ENCODE data around the gene HELZ. TPM values are rescaled to one million over a fixed set of nuclear protein-coding genes. Genes with fewer than 3 reads are reported as not detected.

HELZ gene
- total and polyA plus RNA-seq, 2 donors (not counting 3 experiments of a cell fraction or from before 2014, with no cell fraction given) = 8.0 to 47.3 TPM

- peaks cover 0 to 6% of the 10 kb centered on the region in 2 experiments for H3K36me3 ChIP-seq (ENCODE audit: control insufficient read depth in 2 of 2, extremely low read depth in 1 of 2, insufficient read depth in 2 of 2, low read length in 2 of 2)
- intact Hi-C loops (cut with micrococcal nuclease) (no loop called here), dilution Hi-C loops (cut with MboI; ENCODE audit: extremely low pct_ligation_motif_present, low sequenced_read_pairs) (no loop called here)
- H3K4me1 ChIP-seq (ENCODE audit: control insufficient read depth, extremely low read depth, insufficient read depth, low read length) = peaks cover 13% of the 10 kb centered on the region
- H3K27ac ChIP-seq (ENCODE audit: insufficient read depth, low read depth, low read length) = no peak overlapping the region
- no peak overlapping the region for H3K4me3 ChIP-seq (replicated peaks in 1 of 3; ENCODE audit: insufficient read depth in 1 of 3, low read depth in 1 of 3, low read length in 3 of 3)
- BruUV-seq (replicated peaks) = no TSS peak
- no peak for TF ChIP-seq GATA2 (IDR thresholded peaks at IDR 0.05; ENCODE audit: insufficient read depth, insufficient read length, low read depth, low read length)
- no peak for TF ChIP-seq POLR2AphosphoS5 (IDR thresholded peaks at IDR 0.05; ENCODE audit: insufficient read depth, low read depth, low read length)
- no peak for TF ChIP-seq MAX (IDR thresholded peaks at IDR 0.05; ENCODE audit: insufficient read depth, insufficient read length)
- no peak for TF ChIP-seq JUN (IDR thresholded peaks at IDR 0.05; ENCODE audit: borderline replicate concordance, insufficient read depth, insufficient read length, low read depth)
- H3K4me2 ChIP-seq (ENCODE audit: insufficient read depth, low read length) = no peak overlapping the region
- no peaks in the 10 kb centered on the region for H4K20me1 ChIP-seq (replicated peaks; ENCODE audit: control insufficient read depth, extremely low read depth, insufficient read depth, low read length)
- H3K27me3 ChIP-seq (ENCODE audit: control insufficient read depth in 2 of 2, insufficient read depth in 2 of 2, low read length in 2 of 2) = no peaks in the 10 kb centered on the region
- ChIA-PET CTCF (no interaction called here), POLR2A (no interaction called here)
- FAIRE-seq (no peak), DNase-seq (ENCODE audit: low read depth, low spot score) (no peak)
- H3K9me3 ChIP-seq (replicated peaks; ENCODE audit: control insufficient read depth, insufficient read depth, low read length) = no peaks in the 10 kb centered on the region
- H3K9ac ChIP-seq (replicated peaks; ENCODE audit: extremely low read depth, insufficient read depth, low read length) = no peak overlapping the region
- no peak overlapping the region for H2AFZ ChIP-seq (ENCODE audit: low read depth, low read length)
- H3K79me2 ChIP-seq (ENCODE audit: control insufficient read depth, insufficient read depth, low read length) = peaks cover 22% of the 10 kb centered on the region
- no peaks in the 10 kb centered on the region for H3K9me1 ChIP-seq (replicated peaks; ENCODE audit: control insufficient read depth, extremely low read depth, insufficient read depth, low read length)
Measured at GRCh38 chr17:67212714-67213417, 32.1 kb downstream of the HELZ start.

DNA sequence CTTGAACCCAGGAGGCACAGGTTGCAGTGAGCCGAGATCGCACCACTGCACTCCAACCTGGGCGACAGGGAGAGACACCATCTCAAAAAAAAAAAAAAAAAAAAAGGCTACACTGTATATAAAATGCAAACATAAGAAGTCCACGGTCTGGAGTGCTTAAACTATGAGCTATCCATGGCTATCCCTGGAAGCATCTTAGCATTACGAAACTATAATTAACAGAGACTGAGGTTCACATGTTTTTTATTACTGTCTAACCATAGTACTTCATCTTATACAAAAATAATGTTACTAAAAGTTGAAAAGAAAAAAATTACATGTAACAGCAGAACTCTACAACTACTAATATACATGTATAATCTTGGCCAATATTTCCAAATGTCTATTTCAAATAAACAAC lies 32.8 kb downstream of the HELZ start:
- intact Hi-C loops (cut with micrococcal nuclease) = no loop called here
- no peak overlapping the region for H3K4me2 ChIP-seq (ENCODE audit: insufficient read depth, low read length)
- CTCF ChIA-PET = interaction anchor here (3.3 kb wide), 1 partner anchor 11 kb away, joined by 12 read pairs; no protein-coding TSS in a partner anchor
- POLR2A ChIA-PET = no interaction called here
- H3K4me3 ChIP-seq (replicated peaks in 1 of 3; ENCODE audit: insufficient read depth in 1 of 3, low read depth in 1 of 3, low read length in 3 of 3) = no peak overlapping the region
- H3K4me1 ChIP-seq (ENCODE audit: control insufficient read depth, extremely low read depth, insufficient read depth, low read length) = peaks cover 9% of the 10 kb centered on the region
- FAIRE-seq (no peak), DNase-seq (ENCODE audit: low read depth, low spot score) (no peak)
- no peaks in the 10 kb centered on the region for H3K9me1 ChIP-seq (replicated peaks; ENCODE audit: control insufficient read depth, extremely low read depth, insufficient read depth, low read length)
- H2AFZ ChIP-seq (ENCODE audit: low read depth, low read length) = no peak overlapping the region
- no peak overlapping the region for H3K27ac ChIP-seq (ENCODE audit: insufficient read depth, low read depth, low read length)
- BruUV-seq (replicated peaks) = no TSS peak
- no peaks in the 10 kb centered on the region for H3K9me3 ChIP-seq (replicated peaks; ENCODE audit: control insufficient read depth, insufficient read depth, low read length)
- H3K36me3 ChIP-seq (ENCODE audit: control insufficient read depth in 2 of 2, extremely low read depth in 1 of 2, insufficient read depth in 2 of 2, low read length in 2 of 2) = peaks cover 0 to 6% of the 10 kb centered on the region in 2 experiments
- dilution Hi-C loops (cut with MboI; ENCODE audit: extremely low pct_ligation_motif_present, low sequenced_read_pairs) = no loop called here
- no peak overlapping the region for H3K9ac ChIP-seq (replicated peaks; ENCODE audit: extremely low read depth, insufficient read depth, low read length)
- H3K27me3 ChIP-seq (ENCODE audit: control insufficient read depth in 2 of 2, insufficient read depth in 2 of 2, low read length in 2 of 2) = no peaks in the 10 kb centered on the region
- H3K79me2 ChIP-seq (ENCODE audit: control insufficient read depth, insufficient read depth, low read length) = peaks cover 19% of the 10 kb centered on the region
- TF ChIP-seq POLR2A (IDR thresholded peaks at IDR 0.05; ENCODE audit: low read depth, low read length) (no peak), MAX (IDR thresholded peaks at IDR 0.05; ENCODE audit: insufficient read depth, insufficient read length) (no peak), JUN (IDR thresholded peaks at IDR 0.05; ENCODE audit: borderline replicate concordance, insufficient read depth, insufficient read length, low read depth) (no peak), POLR2AphosphoS5 (IDR thresholded peaks at IDR 0.05; ENCODE audit: insufficient read depth, low read depth, low read length) (no peak), GATA2 (IDR thresholded peaks at IDR 0.05; ENCODE audit: insufficient read depth, insufficient read length, low read depth, low read length) (no peak)
- TF ChIP-seq, protein P1, sequence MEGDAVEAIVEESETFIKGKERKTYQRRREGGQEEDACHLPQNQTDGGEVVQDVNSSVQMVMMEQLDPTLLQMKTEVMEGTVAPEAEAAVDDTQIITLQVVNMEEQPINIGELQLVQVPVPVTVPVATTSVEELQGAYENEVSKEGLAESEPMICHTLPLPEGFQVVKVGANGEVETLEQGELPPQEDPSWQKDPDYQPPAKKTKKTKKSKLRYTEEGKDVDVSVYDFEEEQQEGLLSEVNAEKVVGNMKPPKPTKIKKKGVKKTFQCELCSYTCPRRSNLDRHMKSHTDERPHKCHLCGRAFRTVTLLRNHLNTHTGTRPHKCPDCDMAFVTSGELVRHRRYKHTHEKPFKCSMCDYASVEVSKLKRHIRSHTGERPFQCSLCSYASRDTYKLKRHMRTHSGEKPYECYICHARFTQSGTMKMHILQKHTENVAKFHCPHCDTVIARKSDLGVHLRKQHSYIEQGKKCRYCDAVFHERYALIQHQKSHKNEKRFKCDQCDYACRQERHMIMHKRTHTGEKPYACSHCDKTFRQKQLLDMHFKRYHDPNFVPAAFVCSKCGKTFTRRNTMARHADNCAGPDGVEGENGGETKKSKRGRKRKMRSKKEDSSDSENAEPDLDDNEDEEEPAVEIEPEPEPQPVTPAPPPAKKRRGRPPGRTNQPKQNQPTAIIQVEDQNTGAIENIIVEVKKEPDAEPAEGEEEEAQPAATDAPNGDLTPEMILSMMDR (IDR thresholded peaks at IDR 0.05; ENCODE audit: extremely low read depth in 1 of 2, insufficient read depth in 1 of 2, low read depth in 1 of 2, low read length in 2 of 2) = no peak
- H4K20me1 ChIP-seq (replicated peaks; ENCODE audit: control insufficient read depth, extremely low read depth, insufficient read depth, low read length) = no peaks in the 10 kb centered on the region
